Large intestine (tissue), 3 donors: ENCODE measurements around the gene JPH4. TPM values are rescaled to one million over a fixed set of nuclear protein-coding genes. Genes with fewer than 3 reads are reported as not detected.

Experiments
- DNase-seq, 2 donors: peaks; one replicate each; pipeline versions ENCODE4 v3.0.0 to v3.0.0-alpha.2; 2013
- H3K27ac ChIP-seq: one replicate; pipeline ENCODE4 v1.5.1; 2013; ENCODE audit warnings: low read length
- H3K27me3 ChIP-seq: 2 replicates; pipeline ENCODE4 v1.6.1; 2013; ENCODE audit warnings: low read length; ENCODE audit not compliant: control insufficient read depth, insufficient read depth
- H3K36me3 ChIP-seq: 2 replicates; pipeline ENCODE4 v1.6.1; 2013; ENCODE audit warnings: low read length; ENCODE audit not compliant: control insufficient read depth, insufficient read depth
- H3K4me1 ChIP-seq: one replicate; pipeline ENCODE4 v1.6.1; 2013; ENCODE audit warnings: low read length; ENCODE audit not compliant: control insufficient read depth, insufficient read depth
- H3K4me3 ChIP-seq: one replicate; pipeline ENCODE4 v1.5.1; 2013; ENCODE audit warnings: low read length
- H3K9me3 ChIP-seq: one replicate; pipeline ENCODE4 v1.6.1; 2013; ENCODE audit warnings: mild to moderate bottlenecking, low read depth, low read length, moderate library complexity; ENCODE audit not compliant: control insufficient read depth
- whole genome bisulfite sequencing: methylation state at CpG from one replicate; pipeline ENCODE4 v1.1.5; 2013; ENCODE audit warnings: low lambda C conversion rate; ENCODE audit not compliant: insufficient coverage; 5-methylcytosine and 5-hydroxymethylcytosine counted together
- polyA plus RNA-seq: library from polyadenylated mRNA; unstranded; fragments of 120-200 nt; gene quantifications from one replicate; pipeline ENCODE4 v1.2.1, GENCODE V29; 2013

The JPH4 gene
- polyA plus RNA-seq, 1 donor: 6.6 TPM

DNA sequence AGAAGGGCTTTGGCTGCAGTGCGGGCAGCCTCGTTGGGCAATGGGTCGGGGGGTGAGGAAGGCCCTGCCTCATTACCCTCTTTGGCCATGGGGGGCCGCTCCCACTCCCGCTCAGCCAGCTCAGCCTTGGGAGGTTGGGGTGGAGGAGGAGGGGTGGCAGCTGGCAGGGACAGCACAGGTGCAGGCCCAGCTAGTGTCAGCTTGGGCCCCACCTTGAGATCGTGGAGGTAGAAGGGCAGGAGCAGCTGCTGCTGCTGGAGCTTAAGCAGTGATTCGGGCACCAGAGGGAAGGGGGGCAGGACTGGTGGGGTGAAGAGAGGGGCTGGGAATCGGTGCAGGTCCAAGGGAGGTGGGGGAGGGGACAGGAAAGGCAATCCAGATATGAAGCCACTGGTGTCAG, 53.0 kb downstream of the JPH4 start:
- H3K9me3 ChIP-seq: no peaks in the 10 kb centered on the region
- no CpG with 5 or more reads among the region's 8 CpGs for WGBS
- H3K4me1 ChIP-seq: no peaks in the 10 kb centered on the region
- no peaks in the 10 kb centered on the region for H3K27me3 ChIP-seq
- no peaks in the 10 kb centered on the region for H3K36me3 ChIP-seq
- no peak for DNase-seq
- H3K4me3 ChIP-seq: no peak overlapping the region
- H3K27ac ChIP-seq: no peak overlapping the region

DNA sequence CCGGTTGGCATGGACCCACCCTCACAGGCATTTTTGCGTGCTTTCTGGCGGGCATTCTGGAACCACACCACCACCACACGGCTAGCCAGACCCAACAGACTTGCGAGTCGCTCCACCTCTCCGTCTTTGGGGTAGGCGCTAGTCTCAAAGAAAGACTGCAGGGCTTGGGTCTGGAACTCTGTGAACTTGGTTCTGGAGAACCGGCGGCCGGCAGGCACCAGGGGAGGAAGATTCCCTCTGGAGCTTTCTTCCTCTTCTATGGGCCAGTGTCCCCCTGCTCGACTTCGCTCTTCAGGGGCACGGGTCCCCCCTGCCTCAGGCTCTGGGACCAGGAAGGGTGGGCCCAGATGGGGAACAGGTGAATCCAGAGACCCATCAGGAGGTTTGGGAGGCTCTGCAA, 53.6 kb downstream of the JPH4 start:
- H3K27me3 ChIP-seq: no peaks in the 10 kb centered on the region
- no peak overlapping the region for H3K4me3 ChIP-seq
- no peaks in the 10 kb centered on the region for H3K4me1 ChIP-seq
- DNase-seq: no peak
- no peaks in the 10 kb centered on the region for H3K9me3 ChIP-seq
- H3K27ac ChIP-seq: no peak overlapping the region
- WGBS: no CpG with 5 or more reads among the region's 14 CpGs
- no peaks in the 10 kb centered on the region for H3K36me3 ChIP-seq

DNA sequence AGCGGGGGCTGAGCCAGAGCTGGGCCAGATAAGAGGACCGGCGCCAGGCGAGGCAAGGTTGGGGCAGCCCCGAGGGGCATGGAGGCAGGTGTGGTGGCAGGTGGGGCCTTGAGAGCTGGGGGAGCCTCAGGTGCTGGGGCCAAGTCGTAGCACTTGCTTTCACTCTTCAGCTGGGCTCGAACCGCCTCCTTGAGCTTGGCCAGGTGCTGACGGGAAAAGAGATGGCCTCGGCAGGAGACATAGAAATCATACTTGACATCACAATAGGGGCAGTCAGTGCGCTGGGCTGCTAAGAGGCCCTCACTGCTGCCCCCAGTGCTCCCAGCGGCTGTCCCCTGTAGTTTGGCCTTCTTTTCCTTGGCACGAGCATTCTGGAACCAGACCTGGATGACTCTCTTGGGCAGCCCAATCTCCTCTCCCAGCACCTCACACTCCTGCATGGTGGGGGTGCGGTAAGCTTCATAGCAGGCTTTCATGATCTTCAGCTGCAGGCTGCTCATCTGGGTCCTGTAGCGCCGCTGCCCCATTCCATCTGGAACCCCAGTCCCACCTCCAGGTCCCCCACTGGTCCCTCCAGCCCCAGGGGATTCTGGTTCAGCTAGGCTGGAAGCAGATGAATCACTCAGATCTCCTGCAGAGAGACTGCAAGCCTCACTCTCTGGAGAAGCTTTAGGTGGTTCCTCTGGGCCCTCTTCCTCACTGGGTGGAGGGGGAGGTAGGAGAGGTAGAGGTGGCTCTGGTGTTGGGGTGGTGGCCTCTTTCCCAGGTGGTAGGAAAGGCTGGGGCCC, 55.2 kb downstream of the JPH4 start:
- no peaks in the 10 kb centered on the region for H3K36me3 ChIP-seq
- H3K27me3 ChIP-seq: no peaks in the 10 kb centered on the region
- H3K4me1 ChIP-seq: no peaks in the 10 kb centered on the region
- no peak for DNase-seq
- no peaks in the 10 kb centered on the region for H3K9me3 ChIP-seq
- no peak overlapping the region for H3K4me3 ChIP-seq
- no CpG with 5 or more reads among the region's 16 CpGs for whole genome bisulfite sequencing
- H3K27ac ChIP-seq: no peak overlapping the region

DNA sequence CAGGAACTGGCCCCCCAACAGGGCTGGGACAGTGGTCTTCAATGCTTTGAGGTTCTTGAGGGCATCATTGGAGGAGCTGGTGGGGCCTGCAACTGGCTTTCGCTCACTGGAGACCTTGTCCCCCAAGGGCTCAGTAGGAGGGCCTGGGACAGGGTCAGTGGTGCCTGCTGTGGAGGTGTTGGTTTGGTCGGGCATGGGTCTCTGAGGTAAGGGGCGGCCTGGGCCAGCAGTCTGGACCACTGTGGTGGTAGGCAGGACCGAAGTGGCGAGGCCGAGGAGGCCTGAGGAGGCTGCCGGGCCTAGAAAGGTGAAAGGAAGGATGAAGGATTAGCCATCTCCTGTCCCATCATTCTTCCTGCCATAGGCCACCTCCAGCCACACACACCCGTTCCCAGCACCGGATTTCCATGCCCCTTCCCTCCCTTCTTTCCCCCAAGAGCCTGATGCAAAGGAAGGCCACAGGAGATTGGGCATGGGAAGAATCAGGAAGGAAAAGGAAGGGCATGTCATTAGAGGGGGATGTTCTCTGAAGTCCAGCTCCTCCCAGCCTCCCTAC, 55.9 kb downstream of the JPH4 start:
- Histone ChIP-seq H3K27ac (no peak overlapping the region), H3K4me1 (no peaks in the 10 kb centered on the region), H3K4me3 (no peak overlapping the region), H3K36me3 (no peaks in the 10 kb centered on the region), H3K9me3 (no peaks in the 10 kb centered on the region), H3K27me3 (no peaks in the 10 kb centered on the region)
- no peak for DNase-seq
- WGBS: no CpG with 5 or more reads among the region's 9 CpGs

- DNase-seq: no peak
- WGBS: no CpG with 5 or more reads among the region's 20 CpGs
- Histone ChIP-seq H3K4me3 (no peak overlapping the region), H3K4me1 (no peaks in the 10 kb centered on the region), H3K27me3 (no peaks in the 10 kb centered on the region), H3K27ac (no peak overlapping the region), H3K36me3 (no peaks in the 10 kb centered on the region), H3K9me3 (no peaks in the 10 kb centered on the region)
Observed at GRCh38 chr14:23521785-23522640, 56.6 kb downstream of the JPH4 start.

DNA sequence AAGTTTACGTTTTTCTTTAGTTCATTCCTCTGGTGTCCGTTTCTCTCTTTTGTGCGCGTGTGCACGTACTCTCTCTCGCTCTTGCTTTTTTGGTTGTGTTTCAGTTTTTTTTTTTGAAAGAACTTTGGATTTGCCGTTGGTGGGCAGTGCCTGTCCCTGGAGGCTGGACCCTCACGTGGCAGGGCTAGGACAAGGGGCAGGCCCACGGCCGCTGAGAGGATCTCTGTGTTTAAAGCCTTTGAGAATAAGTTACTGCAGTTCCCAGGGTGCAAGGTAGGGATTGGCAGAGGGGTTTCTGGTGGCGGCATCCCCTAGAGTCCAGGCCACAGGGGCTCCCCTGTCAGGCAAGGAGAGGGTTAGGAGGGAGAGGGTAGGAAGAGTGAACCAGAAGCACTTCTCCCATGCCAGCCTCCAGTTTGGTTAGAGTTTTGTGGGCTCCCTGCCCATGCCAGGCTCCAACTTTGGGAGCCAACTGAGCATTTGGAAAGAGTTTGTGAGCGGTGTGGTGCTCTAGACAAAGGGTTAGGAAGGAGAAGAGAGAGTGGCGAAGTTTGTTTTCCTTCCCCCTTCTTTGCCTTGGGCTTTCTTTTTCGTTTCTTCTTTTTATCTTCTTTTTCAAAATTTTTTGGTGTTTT, 57.6 kb downstream of the JPH4 start:
- no peaks in the 10 kb centered on the region for H3K27me3 ChIP-seq
- 93% methylated on average over 4 of the region's 14 CpGs for WGBS

GRCh38 chr14:23518709-23519108, 59.9 kb downstream of the JPH4 start:
- no peaks in the 10 kb centered on the region for H3K9me3 ChIP-seq
- no CpG with 5 or more reads among the region's 4 CpGs for WGBS
- H3K27ac ChIP-seq: no peak overlapping the region
- H3K36me3 ChIP-seq: no peaks in the 10 kb centered on the region
- H3K27me3 ChIP-seq: no peaks in the 10 kb centered on the region
- no peaks in the 10 kb centered on the region for H3K4me1 ChIP-seq
- DNase-seq: no peak
- H3K4me3 ChIP-seq: no peak overlapping the region

More for the DNA sequence above, 57.6 kb downstream of the JPH4 start:
- no peak for DNase-seq
- H3K36me3 ChIP-seq: no peaks in the 10 kb centered on the region
- H3K27ac ChIP-seq: no peak overlapping the region
- H3K4me3 ChIP-seq: no peak overlapping the region
- no peaks in the 10 kb centered on the region for H3K9me3 ChIP-seq
- H3K4me1 ChIP-seq: no peaks in the 10 kb centered on the region

Other genes with a start within 250 kb of the JPH4 start
- 46.9 TPM for gene SLC22A17, start 225.9 kb downstream of the JPH4 start, polyA plus RNA-seq
- gene EFS, start 213.6 kb downstream of the JPH4 start, polyA plus RNA-seq: 19.0 TPM
- gene IL25, start 206.0 kb downstream of the JPH4 start, polyA plus RNA-seq: not detected
- gene CMTM5, start 201.7 kb downstream of the JPH4 start, polyA plus RNA-seq: 3.4 TPM
- 0.03 TPM for gene MYH6, start 170.5 kb downstream of the JPH4 start, polyA plus RNA-seq
- gene MYH7, start 143.1 kb downstream of the JPH4 start, polyA plus RNA-seq: 0.91 TPM
- gene NGDN, start 109.1 kb downstream of the JPH4 start, polyA plus RNA-seq: 48.3 TPM
- gene ZFHX2, start 27.0 kb downstream of the JPH4 start, polyA plus RNA-seq: 4.1 TPM
- gene THTPA, start 22.5 kb downstream of the JPH4 start, polyA plus RNA-seq: 34.8 TPM
- 166 TPM for gene AP1G2, start 11.0 kb downstream of the JPH4 start, polyA plus RNA-seq
- gene DHRS2, start 57.6 kb upstream of the JPH4 start, polyA plus RNA-seq: 0.84 TPM